NCI-H1092 treated with DMSO at 0.1 percent for 48 hours (cell line): ENCODE data around the gene SPATA31D1.
"Not testable (repeated sequence)": the region's sequence is repeated elsewhere in the genome, so short reads cannot be mapped to it uniquely, and the experiment has no call there.

ENCODE experiments used
- DNase-seq: peaks from one replicate; lab custom pipeline; 2025; lab: John Stamatoyannopoulos, UW

Gene SPATA31D1

GRCh38 chr9:81988472-81988871 is at the start of gene SPATA31D1:
SPATA31D1 (plus strand) TSS chr9:81988772; CDS start chr9:81988819, 47 bp downstream.
- not testable (repeated sequence) for DNase-seq

DNA sequence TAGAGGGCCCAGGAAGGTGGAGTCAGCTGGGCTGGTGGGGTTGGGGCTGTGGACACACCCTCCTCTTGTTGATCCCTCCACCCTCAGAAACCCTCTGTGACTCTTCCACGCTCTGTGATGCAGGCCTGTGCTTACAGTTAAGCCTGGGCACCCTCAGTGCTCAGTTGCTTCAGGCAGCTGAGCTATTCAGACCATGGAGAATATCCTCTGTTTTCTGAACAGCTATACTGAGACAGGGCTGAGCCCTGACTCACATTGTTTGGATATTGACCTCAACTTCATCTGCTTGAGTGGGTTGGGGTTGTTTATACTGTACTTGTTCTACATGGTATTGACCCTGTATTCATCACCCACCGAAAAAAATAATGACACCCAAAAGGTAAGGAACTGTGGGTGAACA is 45.2 kb upstream of the SPATA31D1 start, which contains the start of gene SPATA31D3:
Gene SPATA31D3 (plus strand): TSS at position 108 of the 400 bp plus-strand sequence. CDS start 86 bp downstream, at position 194.
- not testable (repeated sequence) for DNase-seq

DNA sequence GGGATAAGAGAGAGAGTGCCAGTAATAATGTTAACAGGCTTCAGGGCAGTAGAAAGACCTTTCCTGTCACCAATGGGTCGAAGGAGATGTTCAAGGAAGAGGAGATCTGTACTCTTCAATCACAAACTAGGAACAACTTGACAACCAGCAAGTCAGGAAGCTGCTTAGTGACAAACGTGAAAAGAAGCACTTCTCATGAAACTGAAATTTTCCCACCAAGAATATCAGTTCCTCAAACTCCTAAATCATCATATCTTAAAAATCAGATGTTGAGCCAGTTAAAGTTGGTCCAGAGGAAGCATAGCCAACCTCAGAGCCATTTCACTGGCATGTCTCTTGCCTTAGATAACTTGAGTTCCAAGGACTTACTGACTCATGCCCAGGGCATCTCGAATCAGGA is 39.9 kb upstream of the SPATA31D1 start:
- not testable (repeated sequence) for DNase-seq

GRCh38 chr9:81953096-81953495 is 35.5 kb upstream of the SPATA31D1 start:
- DNase-seq = no peak

DNA sequence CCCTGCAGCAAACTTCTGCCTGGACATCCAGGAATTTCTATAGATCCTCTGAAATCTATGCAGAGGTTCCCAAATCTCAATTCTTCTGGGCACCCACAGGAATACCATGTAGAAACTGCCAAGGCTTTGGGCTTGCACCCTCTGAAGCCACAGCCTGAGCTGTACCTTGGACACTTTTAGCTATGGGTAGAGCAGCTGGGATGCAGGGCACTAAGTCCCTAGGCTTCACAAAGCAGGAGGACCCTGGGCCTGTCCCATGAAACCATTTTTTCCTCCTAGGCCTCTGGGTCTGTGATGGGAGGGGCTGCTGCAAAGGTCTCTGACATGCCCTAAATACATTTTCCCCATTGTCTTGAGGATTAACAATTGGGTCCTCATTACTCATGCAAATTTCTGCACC is 32.9 kb upstream of the SPATA31D1 start:
- no peak for DNase-seq

DNA sequence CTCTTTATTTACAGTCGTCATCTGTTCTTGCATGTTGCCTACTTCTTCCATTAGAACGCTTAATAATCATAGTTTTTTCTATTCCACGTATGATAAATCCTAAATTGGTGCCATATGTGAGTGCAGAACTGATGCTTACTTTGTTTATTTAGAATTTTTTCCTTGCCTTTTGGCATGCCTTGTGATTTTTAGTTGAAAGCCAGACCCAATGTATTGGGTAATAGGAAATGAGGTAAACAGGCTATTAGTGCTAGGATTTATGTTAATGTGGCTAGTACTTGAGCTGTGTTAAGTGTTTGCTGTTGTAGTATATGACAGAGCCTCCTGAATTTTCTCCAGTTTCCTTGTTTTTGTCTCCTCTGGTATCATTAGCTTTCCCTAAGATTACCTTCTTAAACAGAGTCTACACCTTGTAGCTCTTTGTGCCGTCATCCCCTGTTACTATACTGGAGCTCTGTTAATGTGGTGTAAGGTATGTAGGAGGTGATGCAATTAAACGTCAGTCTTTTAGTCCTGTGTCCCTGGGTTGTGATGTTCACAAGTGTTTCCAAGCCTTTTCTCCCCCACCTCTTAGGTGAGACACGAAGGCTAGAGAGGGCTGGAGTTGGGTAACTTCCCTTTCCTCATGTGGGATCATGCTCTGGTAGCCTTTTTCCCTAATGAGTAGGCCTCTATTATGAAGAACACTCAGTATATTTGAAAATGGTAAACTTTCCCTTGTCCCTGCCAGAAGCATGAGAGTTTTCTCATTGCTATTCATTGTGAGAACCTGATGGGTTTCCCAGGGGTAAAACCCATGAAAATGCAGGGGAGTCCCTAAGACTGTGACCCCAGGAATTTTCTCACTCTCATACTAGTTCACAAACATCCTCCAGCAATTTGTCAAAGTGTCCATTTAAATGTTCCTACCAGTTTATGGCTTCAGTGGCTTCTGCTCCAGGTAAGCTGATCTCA is 24.1 kb upstream of the SPATA31D1 start:
- no peak for DNase-seq

DNA sequence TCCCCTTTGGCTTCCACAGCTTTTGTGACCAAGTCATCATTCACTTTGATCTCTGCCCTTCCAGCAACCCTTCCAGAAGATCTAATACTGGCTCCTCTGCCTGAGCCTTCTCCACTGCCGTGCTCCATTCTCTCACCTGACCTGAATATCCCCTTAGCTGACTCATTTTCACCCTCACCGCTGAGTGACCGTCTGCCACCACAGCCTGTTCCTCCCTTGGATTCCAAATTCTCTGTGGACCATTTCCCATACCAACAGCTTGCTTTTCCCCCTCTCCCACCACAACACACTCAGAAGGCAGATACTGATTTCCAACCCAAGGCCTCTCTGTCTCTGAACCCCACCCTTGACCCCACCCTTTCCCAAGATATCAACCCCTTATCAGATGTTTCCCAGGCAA is 20.5 kb upstream of the SPATA31D1 start:
- no peak for DNase-seq

DNA sequence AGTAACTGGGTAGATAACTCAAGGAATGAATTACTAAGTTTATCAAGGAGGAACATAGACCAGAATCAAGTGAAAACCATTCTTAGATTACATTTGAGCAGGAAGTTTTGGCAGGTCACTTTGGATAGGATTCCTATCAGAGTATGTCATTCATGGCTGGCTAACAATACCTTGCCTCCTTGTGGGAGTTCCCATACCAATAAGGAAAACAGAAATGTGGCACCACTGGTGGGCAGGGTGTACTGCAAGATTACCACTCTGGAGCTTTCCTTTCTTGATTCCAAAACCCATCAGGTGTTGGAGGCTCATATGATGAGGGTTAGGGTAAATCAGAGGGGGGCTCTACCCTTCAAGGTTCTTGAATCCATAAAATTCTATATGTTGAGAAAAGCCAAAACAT is 18.6 kb upstream of the SPATA31D1 start:
- no peak for DNase-seq

GRCh38 chr9:81971727-81972126 is 16.8 kb upstream of the SPATA31D1 start:
- no peak for DNase-seq

GRCh38 chr9:81974764-81975163 is 13.8 kb upstream of the SPATA31D1 start:
- no peak for DNase-seq

DNA sequence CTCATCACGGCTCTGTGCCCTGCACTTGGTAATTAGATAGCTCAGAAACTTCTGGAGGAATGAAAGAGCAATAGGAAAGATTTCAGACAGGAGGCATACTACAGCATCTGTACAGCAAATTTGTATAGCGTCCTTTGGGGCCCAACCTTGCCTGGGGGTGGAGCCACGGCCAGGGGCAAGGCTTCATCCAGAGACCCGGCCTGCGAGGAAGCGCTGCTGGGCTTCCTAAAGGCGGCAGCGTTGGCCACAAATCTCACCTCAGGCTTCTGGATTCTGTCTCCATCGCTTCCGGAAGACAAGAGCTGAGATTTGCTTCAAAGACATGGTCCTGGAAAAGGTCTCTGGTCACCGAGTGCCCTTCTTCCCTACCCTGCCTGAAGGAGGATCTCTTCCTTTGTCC is 12.2 kb upstream of the SPATA31D1 start:
- DNase-seq = no peak

GRCh38 chr9:81979196-81979595 is 9.4 kb upstream of the SPATA31D1 start:
- no peak for DNase-seq

DNA sequence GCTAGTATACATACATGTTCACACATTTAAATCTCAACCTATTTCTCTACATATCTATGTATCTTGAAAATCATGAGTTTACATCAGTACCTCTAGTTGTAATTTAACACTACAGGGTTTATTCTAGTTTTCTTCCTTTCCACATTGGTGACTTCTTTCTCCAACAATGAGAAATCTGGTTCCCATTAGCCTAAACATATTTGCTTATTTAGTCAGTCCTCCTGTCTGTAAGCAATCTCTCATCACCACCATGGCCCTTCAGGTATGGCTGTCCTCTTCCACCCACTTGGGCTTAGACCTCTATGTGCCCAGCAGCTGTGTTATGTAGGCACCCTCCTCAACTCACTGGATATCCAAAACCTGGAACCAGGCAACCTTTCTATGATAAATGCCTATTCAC is 8.0 kb upstream of the SPATA31D1 start:
- no peak for DNase-seq

GRCh38 chr9:81981883-81982282 is 6.7 kb upstream of the SPATA31D1 start:
- DNase-seq = no peak

GRCh38 chr9:81984928-81985327 is 3.6 kb upstream of the SPATA31D1 start:
- DNase-seq = no peak

DNA sequence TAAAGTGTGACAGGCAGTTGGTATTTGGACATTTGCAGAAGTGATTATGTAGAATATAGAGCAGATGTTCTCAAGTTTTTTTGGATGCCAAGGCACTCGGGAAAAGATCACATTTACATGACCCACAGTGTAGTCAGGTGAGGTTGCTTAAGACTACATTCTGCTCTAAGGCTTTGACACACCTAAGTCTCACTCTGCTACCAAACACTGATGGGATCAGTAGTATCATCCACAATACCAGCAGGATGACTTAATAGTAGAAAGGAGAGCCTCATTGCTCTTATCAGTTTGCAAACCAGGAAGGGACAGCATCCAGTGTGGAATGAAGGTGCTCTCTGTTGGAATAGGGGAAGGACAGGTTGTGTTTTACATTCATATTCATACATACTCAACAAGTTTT is 2.5 kb upstream of the SPATA31D1 start:
- no peak for DNase-seq

DNA sequence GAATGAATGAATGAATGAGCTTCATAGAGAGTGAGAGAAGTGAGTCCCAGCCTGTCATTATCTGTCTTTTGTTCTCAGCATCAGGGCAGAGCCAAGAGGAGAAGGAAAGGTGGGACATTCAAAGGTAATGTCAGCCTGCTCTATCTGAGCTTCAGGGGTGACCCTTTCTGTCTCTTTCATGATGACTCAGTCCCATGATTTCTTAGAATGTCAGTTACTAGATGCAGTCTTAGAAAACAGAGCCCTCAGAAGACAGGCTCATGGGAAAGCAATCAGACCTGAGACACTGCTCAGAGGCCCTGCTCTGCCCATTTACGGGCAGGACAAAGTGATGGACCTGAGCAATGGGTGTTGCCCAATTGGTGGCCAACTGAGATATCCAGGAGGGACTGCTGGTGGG is 1.1 kb downstream of the SPATA31D1 start:
- no peak for DNase-seq

- DNase-seq = no peak
These were observed 5.1 kb downstream of the SPATA31D1 start for GRCh38 chr9:81993656-81994055.

GRCh38 chr9:81999806-82000205 is 11.2 kb downstream of the SPATA31D1 start:
- DNase-seq = peak; percentile 3

- no peak for DNase-seq
These were observed 22.1 kb downstream of the SPATA31D1 start for GRCh38 chr9:82010711-82011110.

- DNase-seq = no peak
These were observed 22.6 kb downstream of the SPATA31D1 start for GRCh38 chr9:82011133-82011532.

DNA sequence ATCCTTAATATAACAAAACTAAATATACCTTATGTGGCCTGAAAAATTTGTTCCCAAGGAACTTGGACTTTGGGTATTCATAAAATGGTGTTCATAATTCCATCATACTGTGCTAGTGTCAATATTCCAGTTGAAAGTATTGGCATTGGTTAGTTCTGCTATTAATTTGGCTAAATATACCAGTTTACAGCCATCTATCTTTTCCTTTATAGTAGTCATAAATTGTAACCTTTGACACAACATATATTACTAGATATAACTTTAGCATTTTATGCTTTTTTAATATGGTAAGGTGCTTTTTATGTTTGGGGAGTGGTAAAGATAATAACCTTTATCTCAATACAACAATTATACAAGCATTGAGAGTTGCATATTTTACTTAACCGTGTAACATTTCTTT is 23.7 kb downstream of the SPATA31D1 start:
- no peak for DNase-seq

DNA sequence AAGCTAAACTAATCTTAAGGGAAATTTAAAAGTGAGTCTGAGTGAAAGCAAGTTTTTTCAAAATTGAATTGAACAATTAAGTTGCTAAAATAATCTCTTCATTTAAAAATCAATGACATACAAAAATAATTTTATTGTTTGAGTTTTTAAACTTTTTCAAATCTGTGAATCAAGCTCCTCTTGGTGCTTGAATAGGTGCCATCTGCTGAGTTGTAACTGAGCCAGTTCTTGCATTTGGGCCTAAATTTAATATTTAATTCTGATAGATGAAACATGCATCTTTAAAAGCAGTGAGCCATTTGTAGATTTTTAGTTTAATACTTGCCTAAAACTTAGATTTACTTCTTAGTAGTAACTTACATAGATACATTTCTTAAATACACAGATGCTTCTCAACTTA is 31.8 kb downstream of the SPATA31D1 start:
- no peak for DNase-seq

DNA sequence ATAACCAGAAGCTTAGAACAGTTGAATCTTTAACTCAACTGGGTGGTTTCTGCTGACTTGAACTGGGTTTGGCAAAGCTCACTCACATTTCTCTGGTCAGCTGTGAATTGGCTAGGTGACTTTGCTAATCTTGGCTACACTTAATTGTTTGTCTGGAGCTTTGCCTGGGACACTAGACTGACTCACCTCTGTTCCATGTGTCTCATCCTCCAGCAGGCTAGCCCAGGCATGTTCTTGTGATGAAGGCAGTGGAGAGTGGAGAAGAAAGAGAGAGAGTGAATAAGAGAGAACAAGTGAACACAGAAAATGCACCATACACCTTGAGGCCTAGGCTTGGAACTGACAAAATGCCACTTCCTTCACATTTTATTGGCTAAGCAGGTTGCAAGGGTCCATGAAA is 32.6 kb downstream of the SPATA31D1 start:
- DNase-seq = no peak
